Right lobe of liver (tissue), 6 donors: Measurements from ENCODE around the gene RBM44. TPM values are rescaled to one million over a fixed set of nuclear protein-coding genes. Genes with fewer than 3 reads are reported as not detected.

Source experiments
- ATAC-seq, 4 donors: fragments of 200-7000 bp; cut with Tn5 transposase; one replicate each; pipeline ENCODE4 v1.9.1; 2020; ENCODE audit warnings: mild to moderate bottlenecking in 4 of 4, moderate library complexity in 4 of 4
- DNase-seq, 3 donors: peaks; one replicate each; pipeline ENCODE4 v3.0.0-alpha.2; 2020
- H3K27ac ChIP-seq, 3 donors: fragments of 200-600 bp; one replicate each; pipeline ENCODE4 v1.8.0; 2022
- H3K27me3 ChIP-seq, 2 donors: fragments of 200-600 bp; one replicate each; pipeline ENCODE4 v1.8.0; 2022
- H3K36me3 ChIP-seq, 4 donors: fragments of 200-600 bp; sonication (generic) in 1 of 4; one replicate each; pipeline versions ENCODE4 v1.5.1 to v1.8.0; 2017 to 2022; ENCODE audit warnings: control low read depth in 1 of 4
- H3K4me1 ChIP-seq, 4 donors: fragments of 200-600 bp; sonication (generic) in 1 of 4; one replicate each; pipeline versions ENCODE4 v1.5.1 to v1.8.0; 2017 to 2022; ENCODE audit warnings: control low read depth in 1 of 4
- H3K4me3 ChIP-seq, 3 donors: fragments of 200-600 bp; one replicate each; pipeline ENCODE4 v1.8.0; 2022
- H3K9me3 ChIP-seq, 4 donors: fragments of 200-600 bp; sonication (generic) in 1 of 4; one replicate each; pipeline versions ENCODE4 v1.5.1 to v1.8.0; 2017 to 2022; ENCODE audit warnings: control low read depth in 1 of 4
- POLR2A ChIP-seq: fragments of 450-650 bp; IDR thresholded peaks from one replicate; pipeline ENCODE4 v1.6.1; 2017; ENCODE audit warnings: antibody characterized with exemption, mild to moderate bottlenecking
- WGBS: methylation state at CpG from one replicate; pipeline ENCODE4 v1.1.6; 2018; ENCODE audit warnings: low coverage, low lambda C conversion rate; ENCODE audit not compliant: insufficient coverage; ENCODE audit errors: missing lambda C conversion rate; 5-methylcytosine and 5-hydroxymethylcytosine counted together
- intact Hi-C, 2 donors: fragments of 100-400 bp; cut with DNase I; formaldehyde crosslinking; loops; one replicate each; pipeline versions ENCODE4 v1.11.2 to v1.14.1; 2022
- total RNA-seq, 6 experiments: library from RNA; depleted of rRNA in 2 of 6; stranded (reverse); fragments of >200 nt in 2 of 6; fragmentation: NEBNext Ultra II Directional in 3 of 6; extraction: Animal tissue kit (Norgen Biotek cat#: 25700) in 3 of 6; gene quantifications; one replicate each; pipeline versions ENCODE4 v1.1.0 to v1.2.4, GENCODE V29; 2016 to 2023
- TF ChIP-seq, protein P1 (sequence below), 4 donors: fragments of 200-600 bp in 3 of 4; fragments of 450-650 bp in 1 of 4; IDR thresholded peaks; one replicate each; pipeline versions ENCODE4 v1.5.1 to v1.8.0; 2016 to 2022; ENCODE audit warnings: antibody characterized with exemption in 4 of 4, mild to moderate bottlenecking in 2 of 4
- donor health status: DM: no; HTN: yes; CAD: no.
- donor health status: DM: no; HTN: no; CAD: no.
- donor health status: DM: no; HTN: no; CAD: no.
- donor health status: DM: no; HTN: yes; CAD: no.
- donor health status: DM: no; HTN: yes; CAD: no.

Gene RBM44
- total RNA-seq, 6 experiments from 2014 or later: 0.07 to 0.92 (median 0.20) TPM

DNA sequence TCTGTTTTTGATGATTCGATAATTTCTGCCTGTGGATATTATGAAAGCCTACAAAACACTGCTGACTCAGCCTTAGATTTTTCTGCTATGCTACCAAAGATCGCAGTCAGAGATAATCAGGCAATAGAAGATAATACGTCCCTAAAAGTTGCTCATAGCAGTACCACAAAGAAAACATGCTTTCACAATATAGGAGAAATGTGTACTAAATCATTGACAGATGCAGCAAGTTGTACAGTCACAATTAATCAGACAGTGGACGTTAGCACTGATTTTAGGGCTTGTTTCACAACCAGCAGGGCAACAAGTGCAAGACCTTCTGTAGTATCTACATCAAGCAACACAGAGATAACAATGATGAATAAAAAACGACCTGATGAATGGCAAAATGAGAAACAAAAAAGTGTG, 19.5 kb downstream of the RBM44 start:
- DNase-seq: no peak

DNA sequence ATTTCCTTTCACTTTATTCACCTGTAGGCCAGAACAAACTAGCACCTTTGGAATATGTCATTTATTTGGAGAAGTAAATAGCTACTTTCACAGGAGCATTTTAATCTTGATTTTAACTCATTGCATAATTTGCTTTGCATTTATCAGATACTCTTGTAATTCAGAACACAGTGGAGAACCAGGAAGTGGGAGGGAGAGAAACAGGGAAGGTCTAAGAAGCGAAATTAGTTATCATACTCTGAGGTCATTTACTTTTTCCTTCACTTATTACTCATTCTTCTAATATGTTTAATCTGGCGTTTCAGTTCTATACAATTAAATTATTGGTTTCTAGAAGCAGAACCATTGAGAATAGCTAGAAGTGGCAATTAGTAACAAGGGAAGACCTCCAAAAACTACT, 20.7 kb downstream of the RBM44 start:
- 44% methylated on average over 2 of the region's 2 CpGs for WGBS
- no peak for DNase-seq
- Histone ChIP-seq H3K9me3 (no peaks in the 10 kb centered on the region), H3K4me3 (no peak overlapping the region), H3K27ac (no peak overlapping the region), H3K27me3 (no peaks in the 10 kb centered on the region), H3K36me3 (no peaks in the 10 kb centered on the region), H3K4me1 (peaks cover 0 to 7% (median 0%) of the 10 kb centered on the region in 4 donors)
- intact Hi-C loops: no loop called here
- TF ChIP-seq POLR2A: no peak
- TF ChIP-seq, protein P1, sequence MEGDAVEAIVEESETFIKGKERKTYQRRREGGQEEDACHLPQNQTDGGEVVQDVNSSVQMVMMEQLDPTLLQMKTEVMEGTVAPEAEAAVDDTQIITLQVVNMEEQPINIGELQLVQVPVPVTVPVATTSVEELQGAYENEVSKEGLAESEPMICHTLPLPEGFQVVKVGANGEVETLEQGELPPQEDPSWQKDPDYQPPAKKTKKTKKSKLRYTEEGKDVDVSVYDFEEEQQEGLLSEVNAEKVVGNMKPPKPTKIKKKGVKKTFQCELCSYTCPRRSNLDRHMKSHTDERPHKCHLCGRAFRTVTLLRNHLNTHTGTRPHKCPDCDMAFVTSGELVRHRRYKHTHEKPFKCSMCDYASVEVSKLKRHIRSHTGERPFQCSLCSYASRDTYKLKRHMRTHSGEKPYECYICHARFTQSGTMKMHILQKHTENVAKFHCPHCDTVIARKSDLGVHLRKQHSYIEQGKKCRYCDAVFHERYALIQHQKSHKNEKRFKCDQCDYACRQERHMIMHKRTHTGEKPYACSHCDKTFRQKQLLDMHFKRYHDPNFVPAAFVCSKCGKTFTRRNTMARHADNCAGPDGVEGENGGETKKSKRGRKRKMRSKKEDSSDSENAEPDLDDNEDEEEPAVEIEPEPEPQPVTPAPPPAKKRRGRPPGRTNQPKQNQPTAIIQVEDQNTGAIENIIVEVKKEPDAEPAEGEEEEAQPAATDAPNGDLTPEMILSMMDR (IDR thresholded peaks at IDR 0.05): no peak
- ATAC-seq: peak in 2 of 4 donors; percentile 37 to 51

More for the DNA sequence above, 19.5 kb downstream of the RBM44 start:
- peaks cover 0 to 7% (median 0%) of the 10 kb centered on the region in 4 donors for H3K4me1 ChIP-seq
- H3K36me3 ChIP-seq: no peaks in the 10 kb centered on the region
- 13% methylated on average over 5 of the region's 5 CpGs for WGBS
- peak in 3 of 4 donors; percentile 25 to 86 (median 69) for ATAC-seq
- no peak overlapping the region for H3K27ac ChIP-seq
- TF ChIP-seq, protein P1 (IDR thresholded peaks at IDR 0.05): no peak
- TF ChIP-seq POLR2A: no peak
- H3K9me3 ChIP-seq: no peaks in the 10 kb centered on the region
- intact Hi-C loops: no loop called here
- no peak overlapping the region for H3K4me3 ChIP-seq
- H3K27me3 ChIP-seq: no peaks in the 10 kb centered on the region

DNA sequence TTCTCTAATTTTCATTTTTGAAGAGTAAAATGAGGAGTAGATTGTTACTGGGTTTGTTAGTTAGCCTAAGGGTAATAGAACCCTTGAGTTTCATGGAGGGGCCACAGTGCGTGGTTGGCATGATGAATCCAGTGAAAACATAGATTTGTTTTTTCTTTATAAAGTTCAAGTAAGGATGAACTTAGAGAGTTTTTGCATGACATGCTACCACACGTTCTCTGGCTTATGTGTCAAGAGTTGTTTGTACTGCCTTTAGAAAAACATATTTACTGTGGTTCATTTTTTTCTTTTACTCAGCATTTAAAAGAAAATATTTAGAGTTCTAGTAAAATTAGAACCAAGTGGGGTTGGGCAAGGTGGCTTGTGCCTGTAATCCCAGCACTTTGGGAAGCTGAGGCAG, 21.8 kb downstream of the RBM44 start:
- TF ChIP-seq, protein P1 (IDR thresholded peaks at IDR 0.05): no peak
- no peak for TF ChIP-seq POLR2A
- 91% methylated on average over 2 of the region's 2 CpGs for WGBS
- H3K4me1 ChIP-seq: peaks cover 0 to 7% (median 0%) of the 10 kb centered on the region in 4 donors
- no peaks in the 10 kb centered on the region for H3K27me3 ChIP-seq
- DNase-seq: no peak
- no peak for ATAC-seq
- no peak overlapping the region for H3K27ac ChIP-seq
- H3K4me3 ChIP-seq: no peak overlapping the region
- H3K9me3 ChIP-seq: no peaks in the 10 kb centered on the region
- intact Hi-C loops: no loop called here
- H3K36me3 ChIP-seq: no peaks in the 10 kb centered on the region

DNA sequence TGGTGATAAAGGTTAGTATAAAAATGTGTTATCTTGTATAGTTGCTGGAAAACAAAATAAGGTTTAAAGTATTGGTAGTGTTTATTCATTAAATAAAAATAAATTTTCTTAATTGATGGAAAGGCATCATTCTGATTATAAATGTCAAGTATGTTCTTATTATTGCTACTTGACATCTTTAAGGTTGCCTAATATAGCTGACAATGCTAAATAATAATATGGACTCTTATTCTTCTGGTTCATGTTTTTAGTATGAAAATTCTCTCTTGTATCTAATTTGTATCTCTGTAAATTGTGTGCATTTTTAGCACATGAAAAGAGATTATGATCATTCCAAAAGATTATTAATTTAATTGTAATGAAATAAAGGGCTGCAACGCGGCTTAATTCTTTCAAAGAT, 25.0 kb downstream of the RBM44 start:
- Histone ChIP-seq H3K4me3 (no peak overlapping the region), H3K27me3 (no peaks in the 10 kb centered on the region), H3K4me1 (peaks cover 0 to 6% (median 0%) of the 10 kb centered on the region in 4 donors), H3K36me3 (no peaks in the 10 kb centered on the region), H3K27ac (no peak overlapping the region), H3K9me3 (no peaks in the 10 kb centered on the region)
- ATAC-seq (no peak), DNase-seq (no peak)
- TF ChIP-seq POLR2A: no peak
- TF ChIP-seq, protein P1 (IDR thresholded peaks at IDR 0.05): no peak
- 89% methylated on average over 2 of the region's 2 CpGs for WGBS
- intact Hi-C loops: no loop called here

DNA sequence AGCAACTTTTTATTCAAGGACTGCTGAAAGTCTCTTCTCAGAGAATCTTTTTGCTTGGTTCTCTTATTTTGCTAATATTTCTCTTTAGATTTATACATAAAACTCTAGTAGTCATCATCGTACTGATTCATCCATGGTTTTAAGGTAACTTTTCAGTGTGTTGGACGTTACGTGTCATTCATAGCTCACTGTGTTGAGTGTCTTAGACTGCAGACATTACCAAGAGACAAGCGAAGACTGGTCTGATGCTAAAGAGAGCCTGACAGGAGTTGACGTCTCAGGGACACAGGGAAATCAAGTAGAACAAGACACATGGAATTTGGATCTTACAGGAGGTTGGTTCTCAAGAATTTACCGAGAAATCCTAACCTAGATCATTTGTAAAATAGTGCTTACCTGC, 25.5 kb downstream of the RBM44 start:
- no peak overlapping the region for H3K27ac ChIP-seq
- H3K4me1 ChIP-seq: peaks cover 0 to 6% (median 0%) of the 10 kb centered on the region in 4 donors
- TF ChIP-seq POLR2A: no peak
- TF ChIP-seq, protein P1 (IDR thresholded peaks at IDR 0.05): no peak
- no peak overlapping the region for H3K4me3 ChIP-seq
- intact Hi-C loops: no loop called here
- H3K9me3 ChIP-seq: no peaks in the 10 kb centered on the region
- DNase-seq (no peak), ATAC-seq (no peak)
- 84% methylated on average over 6 of the region's 6 CpGs for WGBS
- H3K27me3 ChIP-seq: no peaks in the 10 kb centered on the region
- H3K36me3 ChIP-seq: no peaks in the 10 kb centered on the region
